NCI-H82 (cell line): ENCODE results near the gene NOL6.
A peak's percentile ranks its signal among the peaks of the same experiment; 100 is the strongest.
"Not testable (repeated sequence)": the region's sequence is repeated elsewhere in the genome, so short reads cannot be mapped to it uniquely, and the experiment has no call there.

ENCODE experiments used
- DNase-seq: peaks from one replicate; lab custom pipeline; 2025; lab: John Stamatoyannopoulos, UW

The NOL6 gene

DNA sequence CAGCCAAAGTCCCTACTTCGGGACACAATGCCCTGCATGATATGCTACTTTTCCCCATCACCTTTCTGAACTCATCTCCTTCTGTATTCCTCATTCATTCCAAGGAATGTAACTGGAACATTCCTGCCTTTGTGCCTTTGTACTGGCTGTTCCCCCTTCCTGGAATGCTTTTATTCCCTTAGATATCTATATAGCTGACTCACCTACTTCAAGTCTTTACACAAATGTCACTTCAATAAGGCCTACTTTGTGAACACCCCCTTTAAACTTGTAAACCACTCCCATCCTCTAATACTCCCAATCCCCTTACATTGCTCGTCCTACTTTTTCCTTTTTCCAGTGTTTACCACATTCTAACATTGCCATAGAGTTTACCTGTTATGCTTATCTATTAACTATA, 2.4 kb downstream of the NOL6 start:
- no peak for DNase-seq

DNA sequence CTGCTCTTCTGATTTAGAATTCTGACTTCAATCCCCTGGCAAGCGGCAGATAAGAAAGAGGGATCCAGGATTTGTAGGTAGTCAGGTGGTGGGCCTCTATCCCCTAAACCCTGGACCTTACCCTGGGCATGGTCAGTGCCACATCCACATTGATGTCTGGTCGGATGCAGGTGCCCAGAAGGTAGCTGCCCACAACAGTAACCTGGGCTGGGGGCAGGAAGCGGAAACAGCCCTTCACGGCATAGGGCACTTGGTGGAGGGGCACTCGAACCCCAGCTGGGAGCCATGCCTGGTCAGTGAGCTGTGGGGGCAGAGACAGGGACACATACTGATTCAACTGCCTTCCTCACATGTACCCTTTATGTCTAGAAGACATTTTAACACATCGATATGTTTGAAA, 3.8 kb downstream of the NOL6 start:
- no peak for DNase-seq

DNA sequence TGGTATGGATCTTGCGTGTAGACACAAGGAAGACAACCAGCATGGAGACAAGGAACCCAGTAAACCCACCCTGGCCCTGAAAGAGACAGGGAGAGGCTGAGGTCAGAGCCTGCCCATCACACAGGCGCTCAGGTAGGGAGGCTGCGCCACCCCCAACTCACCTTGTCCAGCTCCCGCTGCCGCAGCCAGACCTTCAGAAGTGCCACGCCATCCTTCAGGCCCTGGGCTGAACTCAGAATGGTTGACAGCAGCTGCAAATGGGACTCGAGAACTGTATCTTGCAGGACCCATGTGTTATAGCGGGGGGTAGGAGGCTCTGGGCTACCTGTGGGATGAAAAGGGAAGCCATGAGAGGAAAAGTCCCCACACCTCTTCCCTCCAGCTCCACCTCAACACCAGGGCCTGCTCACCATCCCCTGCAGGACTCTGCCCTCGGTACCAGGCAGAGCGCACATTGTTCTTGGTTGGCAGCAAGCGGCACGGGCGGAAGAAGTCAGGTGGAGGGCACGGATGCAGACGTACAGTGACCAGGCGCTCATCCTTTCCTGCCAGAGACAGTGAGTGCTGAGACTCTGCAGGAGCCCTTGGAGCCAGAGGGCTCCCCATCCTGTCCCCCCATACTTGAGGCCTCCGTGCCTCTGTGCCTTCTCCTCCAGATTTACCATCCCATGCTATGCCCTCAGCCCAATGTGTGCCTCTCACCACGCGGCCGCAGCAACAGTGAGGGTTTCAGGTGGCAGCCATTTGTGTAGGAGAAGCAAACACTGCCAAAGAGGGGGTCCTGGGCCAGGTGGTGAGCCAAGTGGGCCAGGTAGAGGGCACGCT, 4.7 kb downstream of the NOL6 start:
- DNase-seq = no peak

DNA sequence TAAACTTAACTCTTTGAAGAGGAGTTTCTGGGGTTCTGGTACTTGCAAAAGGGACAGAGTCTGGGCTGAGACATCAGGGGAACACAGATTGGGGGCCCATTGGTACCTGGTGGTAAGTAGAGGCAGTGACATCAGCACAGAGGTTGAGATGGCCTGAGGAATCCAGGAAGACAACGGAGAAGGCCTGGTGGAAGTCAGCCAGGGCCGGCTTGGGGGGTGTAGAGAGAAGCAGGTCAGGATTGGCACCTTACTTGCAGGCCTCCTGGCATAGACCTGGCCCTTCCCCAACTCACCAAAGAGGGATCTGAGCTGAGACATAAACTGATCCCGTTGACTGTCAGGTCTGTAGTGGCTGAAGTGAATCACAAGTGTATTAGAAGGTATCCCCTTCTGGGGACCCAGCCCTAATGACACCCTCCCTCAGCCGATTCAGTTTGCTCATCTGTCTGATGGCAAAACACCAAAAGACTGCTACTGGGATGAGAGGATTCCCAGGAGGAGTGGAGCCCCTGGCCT, 5.5 kb downstream of the NOL6 start:
- DNase-seq = no peak

DNA sequence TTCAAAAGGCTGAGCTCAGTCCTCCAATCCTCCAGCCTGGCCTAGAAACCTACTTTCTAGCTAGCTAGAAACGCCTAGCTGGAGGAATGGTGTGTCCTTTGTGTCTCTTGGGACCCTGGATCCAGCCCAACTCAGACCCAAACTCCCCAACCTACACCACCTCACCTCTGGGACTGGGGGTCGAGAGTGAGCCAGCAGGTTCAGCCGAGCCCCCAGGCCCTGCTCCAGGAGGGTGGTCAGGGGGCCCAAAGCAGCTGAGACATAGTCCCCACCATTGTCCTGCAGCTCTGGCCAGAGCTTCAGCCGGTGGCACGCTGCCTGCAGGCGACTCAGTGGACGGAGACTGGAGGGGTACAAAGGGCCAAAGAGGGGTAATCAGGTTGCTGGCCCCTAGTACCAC, 6.2 kb downstream of the NOL6 start:
- no peak for DNase-seq

DNA sequence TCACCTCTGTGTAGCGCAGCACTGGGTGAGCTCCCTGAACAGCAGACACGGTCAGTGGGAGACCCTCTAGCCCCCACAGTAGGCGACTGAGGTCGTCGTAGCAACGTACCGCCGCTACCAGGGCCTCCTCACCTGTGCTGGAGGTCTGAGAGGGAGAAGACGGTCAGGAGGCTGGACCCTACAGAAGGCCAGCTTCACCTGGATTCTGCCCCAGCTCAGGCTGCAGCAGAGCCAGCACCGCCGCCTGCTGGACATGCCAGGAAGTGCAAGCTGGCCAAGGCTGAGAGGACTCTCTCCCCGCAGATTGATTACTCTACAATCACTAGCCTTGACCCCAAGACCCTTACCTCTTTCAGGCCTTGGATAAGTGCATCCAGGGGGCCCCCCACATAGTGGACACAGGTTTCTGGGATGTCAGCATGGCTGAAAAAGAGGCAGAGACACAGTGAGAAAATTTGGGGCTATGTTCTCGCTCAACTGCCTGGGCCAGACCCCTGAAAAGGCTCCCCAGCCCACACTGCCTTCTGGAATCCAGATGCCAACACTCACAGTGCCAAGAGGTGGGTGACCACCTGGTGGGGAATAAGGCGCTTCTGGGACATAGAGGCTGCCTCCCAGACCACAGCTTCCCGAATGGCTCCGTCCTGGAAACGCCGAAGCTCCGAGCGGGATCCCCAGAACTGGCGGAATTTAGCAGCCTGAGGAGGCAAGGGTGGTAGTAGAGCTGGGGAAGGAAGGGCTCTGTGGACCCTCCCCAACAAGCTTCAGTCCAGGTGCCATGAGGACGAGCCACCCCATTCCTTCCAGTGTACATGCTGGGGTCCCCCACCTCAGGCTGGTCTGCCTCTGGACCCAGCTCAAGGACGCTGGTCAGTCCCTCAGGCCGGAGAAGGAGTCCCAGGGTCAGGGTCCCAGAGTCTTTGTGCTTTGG, 6.9 kb downstream of the NOL6 start:
- peak; percentile 63 for DNase-seq

DNA sequence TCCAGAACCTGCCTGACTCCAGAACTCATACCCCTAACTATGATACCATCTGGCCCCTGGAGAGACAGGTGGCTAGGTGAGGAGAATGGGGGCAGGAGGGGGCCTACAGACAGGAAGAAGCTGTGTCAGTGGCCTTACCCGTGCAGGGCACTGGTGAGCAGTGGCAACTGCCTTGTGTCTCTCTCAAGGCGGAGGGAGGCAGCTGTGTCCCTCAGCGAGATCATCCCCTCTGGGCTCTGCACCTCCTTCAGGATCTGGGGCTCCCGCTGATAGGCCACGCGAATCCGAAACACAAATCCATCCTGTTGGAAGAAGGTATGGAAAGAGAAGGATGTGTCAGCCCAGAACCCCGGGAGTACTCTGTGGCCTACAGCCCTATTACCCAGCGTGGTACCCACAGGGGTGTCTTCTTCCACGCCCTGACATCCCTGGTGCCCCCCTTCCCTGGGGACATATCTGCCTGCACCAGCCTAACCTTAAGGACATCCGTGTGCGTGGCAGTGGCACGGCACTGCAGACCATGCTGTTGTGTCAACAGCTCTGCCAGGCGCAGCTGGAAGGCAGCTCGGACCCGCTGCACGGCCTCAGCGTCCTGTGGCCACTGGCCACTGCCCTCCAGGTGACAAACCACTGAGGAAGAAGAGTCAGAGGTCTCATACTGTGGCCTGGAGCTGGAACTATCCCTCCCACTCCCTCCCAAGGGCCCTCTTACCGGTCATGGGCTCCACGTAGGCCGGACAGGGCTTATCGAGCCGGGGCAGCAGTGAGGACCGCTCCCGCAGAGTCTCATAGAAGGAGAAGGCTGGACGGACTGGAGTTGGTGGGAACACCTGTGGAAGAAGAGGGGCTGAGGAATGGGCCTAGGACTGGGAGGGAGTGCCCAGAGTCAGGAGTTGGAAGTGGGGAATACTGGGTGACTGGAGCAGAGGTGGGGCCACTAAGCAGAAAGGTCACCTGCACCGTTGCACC, 7.8 kb downstream of the NOL6 start:
- DNase-seq = no peak

DNA sequence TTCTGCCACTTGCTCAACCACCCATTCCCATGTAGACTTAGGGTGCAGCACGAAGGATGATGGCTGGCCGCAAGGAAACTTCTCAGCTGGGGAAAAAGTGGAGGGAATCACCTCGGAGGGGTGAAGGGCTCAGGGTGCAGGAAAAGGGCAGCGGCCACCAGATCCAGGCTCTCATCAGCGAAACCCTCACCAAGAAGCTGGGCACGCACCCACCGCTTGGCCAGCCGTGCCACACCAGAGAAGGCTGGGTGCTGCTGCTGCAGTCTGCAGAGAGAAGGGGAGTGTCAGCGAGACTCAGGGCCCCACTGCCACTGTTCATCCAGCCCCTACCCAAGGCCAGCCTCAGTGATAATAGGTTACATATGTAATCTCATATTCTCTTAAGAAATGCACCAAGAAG, 8.6 kb downstream of the NOL6 start:
- no peak for DNase-seq

DNA sequence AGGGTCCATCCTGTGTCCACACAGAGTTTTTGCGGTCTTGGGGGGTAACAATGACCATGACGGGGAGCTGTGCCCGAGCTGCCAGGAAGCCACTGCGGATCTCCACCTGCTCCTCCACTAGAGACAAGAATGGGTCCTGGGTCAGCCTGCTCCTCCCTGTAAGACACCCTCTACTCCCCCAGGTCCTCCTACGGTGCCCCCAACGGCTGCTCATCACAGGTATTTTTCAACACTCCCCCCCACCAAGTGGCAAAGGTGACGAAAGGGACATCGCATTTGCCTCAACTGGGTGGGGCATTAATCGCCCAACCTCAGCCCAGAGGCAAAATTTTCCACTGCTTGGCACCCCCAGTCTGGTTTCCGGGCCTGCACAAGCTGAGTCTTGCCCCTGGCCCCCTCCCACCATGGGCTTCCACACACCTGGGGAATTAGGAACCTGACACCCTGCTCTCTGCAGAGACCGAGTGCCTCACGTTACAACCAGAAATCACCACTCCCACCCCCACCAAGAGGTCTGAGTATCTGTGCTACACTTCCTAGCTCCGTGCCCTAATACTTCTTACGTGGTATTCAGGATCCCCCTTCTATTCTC, 9.6 kb downstream of the NOL6 start:
- no peak for DNase-seq

DNA sequence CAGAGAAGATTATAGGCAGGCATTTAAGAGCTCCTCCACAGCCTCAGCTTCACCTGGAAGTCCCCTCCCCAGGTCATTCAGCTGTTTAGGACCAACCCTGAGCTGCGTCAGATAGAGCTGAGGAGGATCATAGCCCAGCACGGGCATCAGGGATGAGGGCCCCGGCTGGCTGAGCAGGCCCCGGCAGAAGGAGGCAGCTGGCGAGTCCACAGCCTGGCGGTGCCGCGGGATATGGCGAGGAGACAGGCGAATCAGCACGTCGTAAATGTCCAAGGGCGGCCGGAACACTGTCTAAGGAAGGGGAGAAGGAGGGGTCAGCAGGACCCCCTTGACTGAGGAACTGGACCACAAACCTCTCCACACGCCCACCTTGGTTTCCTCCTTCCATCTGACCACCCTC, 10.6 kb downstream of the NOL6 start:
- no peak for DNase-seq

DNA sequence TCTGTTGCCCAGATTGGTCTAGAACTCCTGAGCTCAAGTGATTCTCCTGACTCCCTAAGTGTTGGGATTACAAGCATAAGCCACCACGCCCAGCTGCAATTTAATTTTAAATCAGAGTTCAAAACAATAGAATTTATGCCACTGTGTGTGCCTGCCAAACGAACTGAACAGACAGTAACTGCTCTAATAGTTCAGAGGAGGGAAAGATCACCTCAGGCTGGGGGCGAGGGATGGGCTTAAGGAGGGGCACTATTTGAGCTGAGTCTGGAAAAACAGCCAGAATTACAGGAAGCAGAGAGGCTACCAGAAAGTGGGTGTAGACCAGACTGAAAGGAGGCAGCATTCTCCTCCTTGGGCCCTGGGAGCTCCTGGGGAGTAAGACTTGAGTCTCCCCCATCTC, 12.2 kb downstream of the NOL6 start:
- DNase-seq = no peak

DNA sequence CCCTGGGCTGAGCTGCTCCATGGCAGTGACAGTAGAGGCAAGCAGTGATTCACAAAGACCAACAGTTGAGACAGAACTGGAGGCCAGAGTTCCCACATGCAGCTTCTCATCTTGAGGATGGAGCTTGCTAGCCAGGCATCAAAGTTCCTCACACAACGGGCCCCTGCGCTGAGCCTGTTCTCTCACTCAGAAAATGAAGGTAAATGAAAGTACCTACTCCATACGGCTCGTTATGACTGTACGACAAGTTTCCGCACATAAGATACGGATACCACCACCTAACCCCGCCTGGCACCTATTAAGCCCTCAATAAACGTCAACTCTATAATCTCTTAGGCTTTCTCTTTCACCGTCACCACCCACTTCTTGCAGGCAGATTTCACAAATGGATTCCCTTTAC, 12.9 kb downstream of the NOL6 start:
- DNase-seq = no peak

DNA sequence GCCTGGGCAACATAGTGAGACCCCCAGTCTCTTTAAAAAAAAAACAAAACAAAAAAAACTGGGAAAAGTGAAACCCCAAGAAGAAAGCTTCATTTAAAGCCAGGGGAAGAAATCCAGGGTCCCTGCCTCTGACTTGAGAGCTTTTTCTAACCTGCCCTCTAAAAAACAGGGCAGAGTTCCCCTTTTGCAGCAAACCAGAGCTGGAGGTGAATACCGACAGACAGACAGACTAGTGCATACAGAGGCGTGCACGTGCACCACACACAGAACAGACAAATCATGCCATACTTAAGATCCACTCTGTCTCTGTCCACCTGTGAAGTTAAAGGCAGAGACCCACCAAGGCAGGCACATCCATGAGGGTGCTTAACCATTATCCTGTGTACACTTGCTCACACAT, 14.6 kb downstream of the NOL6 start:
- no peak for DNase-seq

DNA sequence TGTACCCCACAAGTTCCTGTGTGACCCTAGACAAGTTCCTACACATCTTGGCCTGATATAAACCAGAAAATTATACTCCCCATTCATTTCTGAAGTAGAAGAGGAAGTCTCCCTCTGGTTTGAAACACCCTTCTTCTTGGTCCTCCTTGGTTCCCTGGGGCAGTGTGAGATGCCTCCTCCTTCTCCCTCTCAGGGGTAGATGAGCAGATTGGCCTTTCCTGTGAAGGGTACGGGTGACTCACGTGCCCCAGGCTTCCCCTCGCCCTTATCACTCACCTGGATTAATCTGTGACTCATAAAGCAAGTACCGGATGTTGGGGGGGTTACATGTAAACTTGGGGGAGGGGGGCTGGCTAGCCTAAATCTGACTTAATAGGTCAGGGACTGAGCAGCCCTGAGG, 15.3 kb downstream of the NOL6 start:
- peak; percentile 41 for DNase-seq

DNA sequence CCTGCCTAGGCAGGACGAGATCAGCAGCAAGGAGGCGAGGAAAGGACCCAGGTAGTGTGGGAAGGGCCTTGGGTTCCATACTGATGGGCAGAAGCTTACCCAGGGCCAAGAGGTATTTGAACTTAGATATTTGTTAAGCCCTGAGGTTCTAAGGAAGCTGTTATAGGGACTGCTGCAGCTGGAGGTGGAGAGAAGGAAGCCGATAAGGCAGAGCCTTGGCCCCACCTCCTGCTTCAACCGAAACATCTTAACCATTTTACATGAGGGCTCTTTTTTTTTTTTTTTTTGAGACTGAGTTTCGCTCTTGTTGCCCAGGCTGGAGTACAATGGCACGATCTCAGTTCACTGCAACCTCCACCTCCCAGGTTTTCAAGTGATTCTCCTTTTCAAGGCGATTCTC, 17.8 kb downstream of the NOL6 start:
- no peak for DNase-seq

DNA sequence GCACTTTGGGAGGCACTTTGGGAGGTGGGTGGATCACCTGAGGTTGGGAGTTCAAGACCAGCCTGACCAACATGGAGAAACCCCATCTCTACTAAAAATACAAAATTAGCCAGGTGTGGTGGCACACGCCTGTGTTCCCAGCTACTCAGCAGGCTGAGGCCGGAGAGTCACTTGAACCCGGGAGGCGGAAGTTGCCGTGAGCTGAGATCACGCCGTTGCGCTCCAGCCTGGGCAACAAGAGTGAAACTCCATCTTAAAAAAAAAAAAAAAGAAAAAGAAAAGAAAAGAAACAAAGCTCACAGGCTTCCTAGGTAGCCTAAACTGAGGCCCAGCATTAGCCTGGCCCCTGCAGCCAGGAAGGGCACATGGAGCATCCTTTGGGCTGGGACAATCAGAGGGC, 18.3 kb downstream of the NOL6 start:
- DNase-seq = not testable (repeated sequence)

DNA sequence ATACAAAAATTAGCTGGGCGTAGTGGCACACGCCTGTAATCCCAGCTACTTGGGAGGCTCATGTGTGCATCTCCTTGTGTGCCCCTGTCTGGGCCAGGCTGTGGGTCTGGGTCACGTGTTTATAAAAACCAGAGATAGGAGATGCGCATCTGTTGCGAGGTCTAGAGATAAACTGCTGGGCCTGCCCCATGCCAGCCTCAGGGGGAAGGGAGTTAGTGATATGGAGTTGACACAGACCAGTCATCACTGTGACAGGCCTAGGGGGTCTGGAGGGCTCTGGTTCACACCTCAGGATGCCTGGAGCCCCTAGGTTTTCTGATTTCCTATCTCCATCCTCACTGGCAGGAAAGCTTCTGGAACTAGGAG, 19.1 kb downstream of the NOL6 start:
- not testable (repeated sequence) for DNase-seq

DNA sequence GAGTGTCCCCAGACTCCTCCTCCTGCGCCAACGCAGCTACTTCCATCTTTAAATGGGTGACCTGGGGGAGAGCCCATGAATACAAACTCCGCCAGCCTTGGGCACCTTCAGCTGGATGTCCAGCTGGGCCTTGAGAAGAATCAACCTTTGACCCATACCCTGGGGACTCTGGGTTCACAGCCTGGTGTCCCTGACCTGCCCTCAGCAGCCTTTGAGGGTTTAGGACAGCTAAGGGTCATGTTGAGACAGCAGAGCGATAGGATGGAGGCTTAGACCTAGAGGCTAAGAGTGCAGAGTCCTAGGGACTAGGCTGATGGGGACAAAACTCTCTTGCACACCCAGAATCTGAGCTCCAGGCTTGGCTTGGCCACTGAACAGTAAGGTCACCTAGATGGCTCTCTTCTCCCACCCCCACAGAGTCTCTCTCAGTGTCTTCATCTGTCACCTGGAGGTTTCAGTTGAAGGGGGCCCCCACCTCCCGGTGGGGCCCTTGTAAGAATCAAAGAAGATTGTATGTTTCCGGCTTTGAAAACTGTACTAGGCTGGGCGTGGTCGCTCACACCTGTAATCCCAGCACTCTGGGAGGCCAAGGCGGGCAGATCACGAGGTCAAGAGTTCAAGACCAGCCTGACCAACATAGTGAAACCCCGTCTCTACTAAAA, 19.6 kb downstream of the NOL6 start:
- DNase-seq = no peak

DNA sequence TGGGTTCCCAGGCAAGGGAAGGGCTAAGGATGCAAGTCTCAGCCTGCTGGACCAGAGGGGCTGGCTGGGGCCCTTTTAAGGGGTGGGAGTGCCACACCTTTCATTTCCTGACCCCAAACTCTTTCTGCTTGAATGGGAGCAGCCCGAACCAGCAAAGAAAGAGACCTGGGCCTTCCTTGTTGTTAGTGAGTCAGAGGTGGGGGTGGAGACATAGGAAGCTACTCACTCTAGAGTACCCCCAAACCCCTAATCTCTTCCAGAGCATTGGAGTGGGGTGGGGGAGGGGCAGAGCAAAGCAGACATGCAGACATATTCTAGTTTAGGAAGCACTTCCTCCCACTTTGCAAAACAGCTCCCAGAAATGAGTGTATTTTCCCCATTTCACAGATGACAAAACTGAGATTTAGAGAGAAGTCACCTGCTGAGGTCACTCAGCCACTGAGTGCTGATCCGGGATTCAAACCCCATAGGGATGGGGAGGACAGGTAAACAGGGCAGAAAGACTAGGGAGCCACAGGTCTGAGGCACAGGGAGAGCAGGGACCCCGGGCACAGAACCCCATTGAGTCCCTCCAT, 20.4 kb downstream of the NOL6 start:
- DNase-seq = no peak

DNA sequence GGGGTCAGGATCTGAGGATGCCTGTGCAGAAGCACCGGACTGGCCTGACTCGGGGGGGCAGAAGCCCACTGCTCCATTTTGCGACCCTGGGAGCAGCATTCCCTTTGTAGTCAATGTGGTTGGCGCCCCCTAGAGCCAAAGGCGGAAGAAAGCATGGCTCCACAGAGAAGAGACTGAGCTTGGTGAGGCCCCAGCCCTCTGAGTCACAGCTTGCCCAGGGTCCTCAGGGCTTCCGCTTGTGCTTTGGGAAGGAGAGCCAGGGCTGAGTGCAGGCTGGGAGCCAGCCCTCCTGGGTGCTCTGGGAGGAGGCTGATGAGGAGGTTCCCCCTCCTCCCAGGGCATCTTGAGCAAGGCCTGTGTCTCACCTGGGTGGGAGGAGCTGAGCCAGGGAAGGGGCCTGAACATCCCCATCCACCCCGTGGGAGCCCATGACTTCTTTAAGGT, 20.9 kb downstream of the NOL6 start:
- DNase-seq = peak; percentile 78
